OCI-M2 (cell line): ENCODE data around the gene B2M.
"Not testable (repeated sequence)": the region's sequence is repeated elsewhere in the genome, so short reads cannot be mapped to it uniquely, and the experiment has no call there.

Experiments used
- DNase-seq: peaks from one replicate; lab custom pipeline; 2025; ENCODE audit not compliant: unreplicated experiment; lab: John Stamatoyannopoulos, UW

Gene B2M

DNA sequence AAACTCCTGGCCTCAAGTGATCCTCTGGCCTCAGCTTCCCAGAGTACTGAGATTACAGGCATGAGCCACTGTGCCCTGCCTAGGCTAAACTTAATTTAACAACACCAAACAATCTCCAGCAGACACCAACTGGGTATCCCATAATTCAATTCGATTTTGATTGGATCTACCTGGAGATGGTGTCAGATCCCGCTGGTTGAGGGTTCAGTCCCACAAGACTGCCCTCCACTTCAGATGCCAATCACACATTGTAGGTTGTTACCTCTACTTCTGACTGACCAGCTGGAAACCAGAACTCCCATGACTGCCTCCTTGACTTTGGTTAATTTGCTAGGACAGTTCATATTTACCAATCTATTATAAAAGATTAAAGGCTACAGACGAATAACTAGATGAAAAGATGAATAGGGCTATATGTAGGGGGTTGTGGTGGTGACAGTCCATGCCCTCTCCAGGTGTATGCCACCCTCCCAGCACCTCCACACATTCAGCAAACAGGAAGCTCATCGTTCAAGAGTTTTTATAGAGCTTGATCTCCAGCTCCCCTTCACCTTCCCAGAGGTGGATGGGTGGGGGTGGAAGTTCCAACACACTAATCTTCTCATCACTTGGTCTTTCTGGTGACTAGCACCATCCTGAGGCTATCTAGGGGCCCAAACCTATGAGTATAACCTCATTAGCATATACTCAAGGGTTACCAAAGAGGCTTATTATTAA lies 9.3 kb downstream of the B2M start:
- DNase-seq, result no peak

DNA sequence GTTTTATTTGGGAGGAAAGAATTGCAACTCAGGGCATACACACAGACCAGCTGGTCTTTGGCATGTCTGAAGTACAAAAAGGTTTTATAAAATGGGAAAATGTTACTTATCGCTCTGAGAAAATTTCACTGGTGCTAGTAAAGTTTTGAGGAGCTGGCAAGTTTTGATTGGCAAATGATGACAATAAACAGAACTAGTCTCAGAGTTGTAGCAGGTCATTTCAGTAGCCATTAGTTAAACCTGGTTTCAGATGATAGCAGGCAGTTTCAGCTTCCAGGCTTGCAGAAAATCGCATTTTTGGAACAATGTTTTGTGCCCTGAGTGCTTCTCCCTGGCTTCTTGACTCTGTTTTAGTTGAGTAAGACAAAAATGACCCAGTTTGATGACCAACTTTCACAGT lies 10.7 kb downstream of the B2M start:
- no peak for DNase-seq

DNA sequence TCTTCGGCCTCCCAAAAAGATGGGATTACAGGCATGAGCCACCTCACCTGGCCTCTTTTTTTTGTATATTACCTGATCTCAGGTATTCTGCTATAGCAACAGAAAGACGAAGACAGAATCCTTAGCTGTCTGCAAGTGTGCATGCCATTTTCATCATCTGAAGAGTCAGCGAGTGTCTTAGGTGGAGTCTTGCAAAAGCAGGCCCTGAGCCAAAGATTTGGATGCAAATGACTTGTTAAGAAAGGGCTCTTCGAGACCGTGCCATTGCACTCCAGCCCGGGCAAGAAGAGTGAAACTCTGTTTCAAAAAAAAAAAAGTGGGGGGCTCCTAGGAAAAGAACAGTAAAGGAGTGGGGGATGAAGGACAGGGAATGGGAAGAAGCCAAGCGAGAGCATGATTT lies 14.8 kb downstream of the B2M start:
- no peak for DNase-seq

DNA sequence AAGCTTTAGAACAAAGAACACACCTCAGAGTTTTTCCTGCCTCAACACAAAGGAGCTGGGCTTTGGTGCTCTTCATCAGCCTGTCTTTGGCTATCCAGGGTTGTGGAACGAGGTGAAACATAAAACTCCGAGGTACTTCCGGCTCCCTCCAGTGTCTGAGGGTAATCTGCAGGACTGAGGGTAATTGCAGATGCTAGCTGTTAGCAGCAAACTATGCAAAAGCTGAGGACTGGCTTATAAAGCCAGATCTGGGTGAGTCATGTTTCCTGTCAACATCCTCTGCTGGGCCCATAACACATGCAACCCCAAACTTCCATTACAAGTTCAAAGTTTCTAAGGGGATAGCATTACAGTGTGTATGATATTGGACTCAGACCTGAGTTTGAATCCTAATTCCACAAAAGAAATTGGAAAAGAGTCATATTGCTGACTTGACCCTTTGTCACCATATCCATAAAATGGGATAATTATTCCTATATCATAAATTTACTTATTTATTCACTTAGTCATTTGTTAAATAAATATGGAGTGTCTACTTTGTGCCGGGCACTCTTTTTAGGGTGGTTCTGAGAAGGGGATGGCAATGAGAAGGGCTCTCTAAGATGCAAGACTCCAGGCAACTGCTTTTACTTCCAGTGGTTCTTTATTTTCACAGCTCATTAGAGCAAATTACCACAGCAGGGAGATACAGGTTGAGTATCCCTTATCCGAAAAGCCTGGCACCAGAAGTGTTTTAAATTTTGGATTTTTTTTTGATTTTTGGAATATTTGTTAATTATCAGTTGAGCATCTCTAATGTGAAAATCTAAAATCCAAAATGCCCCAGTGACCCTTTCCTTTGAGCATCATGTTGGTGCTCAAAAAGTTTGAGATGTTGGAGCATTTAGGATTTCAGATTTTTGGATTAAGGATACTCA lies 15.5 kb downstream of the B2M start:
- no peak for DNase-seq

DNA sequence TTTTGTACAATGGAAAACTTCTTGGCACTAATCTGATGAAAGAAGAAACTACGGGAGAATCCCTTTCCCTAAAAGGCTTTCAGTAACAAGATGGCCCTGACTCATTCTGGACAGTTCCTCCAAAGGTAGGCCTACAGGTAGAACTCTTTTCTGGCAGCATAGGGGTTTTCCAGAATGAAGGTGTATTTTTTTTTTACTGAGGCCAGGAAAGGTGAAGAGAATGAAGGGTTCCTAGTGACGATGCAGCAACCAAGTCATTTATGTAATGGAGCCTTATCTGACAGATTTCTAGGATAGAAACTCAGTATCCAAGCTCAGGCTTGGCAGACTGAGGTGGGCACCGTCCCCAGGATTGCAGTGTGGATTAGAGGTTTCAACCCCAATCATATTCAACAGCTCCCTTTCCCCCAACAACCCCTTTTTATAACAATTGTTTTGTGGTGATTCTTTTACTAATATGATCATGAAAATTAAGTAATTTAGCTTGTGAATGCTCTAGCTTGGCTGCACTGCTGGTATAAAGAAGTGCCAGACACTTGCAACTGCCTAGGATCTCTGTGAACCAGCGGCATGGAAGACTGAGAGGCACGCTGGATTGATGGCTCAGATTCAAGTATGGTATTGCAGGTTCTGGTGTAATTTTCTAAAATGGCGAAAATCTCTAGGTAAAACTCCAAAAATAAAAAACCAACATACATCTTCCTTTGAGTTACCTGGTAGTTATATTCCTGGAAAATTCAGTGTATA lies 16.3 kb downstream of the B2M start:
- DNase-seq, result no peak

DNA sequence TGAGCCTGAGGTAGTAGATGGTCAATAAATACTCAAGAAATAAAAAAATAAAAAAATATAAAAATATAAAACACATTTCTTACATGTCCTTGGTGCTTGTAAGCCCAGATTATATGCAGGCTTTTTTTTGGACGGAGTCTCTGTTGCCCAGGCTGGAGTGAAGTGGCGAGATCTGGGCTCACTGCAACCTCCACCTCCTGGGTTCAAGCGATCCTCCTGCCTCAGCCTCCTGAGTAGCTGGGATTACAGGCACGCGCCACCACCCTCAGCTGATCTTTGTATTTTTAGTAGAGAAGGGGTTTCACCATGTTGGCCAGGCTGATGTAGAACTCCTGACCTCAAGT lies 16.9 kb downstream of the B2M start:
- DNase-seq, result not testable (repeated sequence)

DNA sequence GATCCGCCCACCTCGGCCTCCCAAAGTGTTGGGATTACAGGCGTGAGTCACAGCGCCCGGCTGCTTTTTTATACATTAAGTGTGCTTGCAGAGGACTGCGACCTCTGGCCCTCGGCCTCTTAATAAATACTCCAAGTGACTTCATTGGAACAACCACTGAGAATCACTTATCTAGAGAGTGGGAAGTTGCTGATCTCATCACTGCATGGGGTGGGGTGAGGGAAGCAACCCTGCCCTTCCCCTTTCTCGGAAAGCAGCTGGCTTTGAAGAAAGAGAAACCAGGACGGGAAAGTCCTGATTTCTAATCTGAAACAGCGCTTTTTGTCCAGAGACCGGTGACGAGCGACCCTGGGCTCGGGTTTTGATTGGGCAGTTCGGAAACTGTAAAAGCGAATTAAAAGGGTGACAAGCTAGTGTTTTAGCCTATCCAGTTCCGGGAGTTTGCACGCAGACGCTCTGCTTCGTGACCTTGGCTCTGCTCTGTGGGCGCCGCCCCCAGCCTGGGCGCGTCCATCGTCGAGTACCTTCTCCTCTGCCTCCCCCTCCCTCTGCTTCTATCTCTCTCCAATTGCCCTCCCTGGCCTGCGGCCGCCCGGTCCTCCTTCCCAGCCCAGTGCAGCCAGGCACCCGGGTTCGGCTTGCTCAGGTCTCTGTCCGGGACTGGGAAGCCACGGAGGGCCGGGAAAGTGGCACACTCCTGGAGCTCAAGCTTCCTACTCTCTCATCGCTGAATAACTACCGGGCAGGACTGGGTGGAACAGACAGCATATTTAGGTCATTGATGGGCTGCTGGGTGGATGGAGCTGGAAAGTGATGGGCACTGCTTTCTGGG lies 17.5 kb downstream of the B2M start:
- DNase-seq, result peak; percentile 83

DNA sequence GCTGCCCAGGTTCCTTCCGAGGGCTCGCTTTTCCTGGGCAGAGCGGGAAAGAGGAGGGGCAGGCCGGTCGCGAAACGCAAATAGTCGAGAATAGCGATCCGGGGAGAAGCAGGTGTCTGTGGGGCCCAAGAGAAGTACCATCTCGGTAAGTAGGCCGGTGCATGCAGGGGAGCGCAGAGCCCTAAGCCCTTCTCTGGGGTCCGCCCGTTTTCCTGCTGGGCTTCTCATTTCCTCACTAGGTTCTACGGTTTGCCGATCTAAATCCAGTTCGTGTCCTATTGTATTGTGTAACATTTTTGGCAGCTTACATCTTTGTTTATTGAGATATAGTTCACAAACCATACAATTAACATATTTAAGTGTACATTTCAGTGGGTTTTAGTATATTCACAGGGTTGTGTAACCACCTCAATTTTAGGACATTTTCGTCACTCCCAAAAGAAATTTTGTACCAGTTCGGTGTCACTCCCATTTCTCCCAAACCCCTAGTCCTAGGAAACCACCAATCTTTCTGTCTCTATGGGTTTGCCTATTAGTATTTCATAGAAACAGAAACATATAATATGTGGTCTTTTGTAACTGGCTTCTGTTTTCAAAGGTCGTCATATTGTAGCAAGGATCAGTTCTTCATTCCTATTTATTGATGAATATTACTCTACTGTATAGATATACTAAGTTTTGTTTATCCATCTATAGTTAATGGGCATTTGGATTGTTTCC lies 18.3 kb downstream of the B2M start:
- DNase-seq, result no peak

DNA sequence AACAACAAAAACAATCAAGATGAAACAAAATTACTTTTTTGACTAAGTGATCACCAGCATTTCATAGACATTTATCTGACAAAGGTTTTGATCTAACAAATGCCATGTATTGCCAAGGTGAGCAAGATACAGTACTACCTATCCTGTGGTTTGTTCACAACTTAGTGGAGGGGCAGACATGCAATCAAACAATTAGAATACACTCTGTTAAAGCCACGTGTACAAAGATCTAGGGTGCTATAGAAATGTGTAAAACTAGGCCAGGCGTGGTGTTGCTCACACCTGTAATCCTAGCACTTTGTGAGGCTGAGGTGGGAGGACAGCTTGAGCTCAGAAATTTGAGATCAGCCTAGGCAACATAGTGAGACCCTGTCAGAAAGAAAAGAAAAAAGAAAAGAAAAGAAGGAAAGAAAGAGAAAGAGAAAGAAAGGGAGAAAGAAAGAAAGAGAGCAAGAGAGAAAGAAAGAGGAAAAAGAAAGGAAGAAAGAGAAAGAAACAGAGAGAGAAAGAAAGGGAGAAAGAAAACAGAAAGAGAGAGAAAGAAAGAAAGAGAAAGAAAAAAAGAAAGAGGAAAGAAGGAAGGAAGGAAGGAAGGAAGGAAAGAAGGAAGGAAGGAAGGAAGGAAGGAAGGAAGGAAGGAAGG lies 23.6 kb downstream of the B2M start:
- DNase-seq, result no peak

DNA sequence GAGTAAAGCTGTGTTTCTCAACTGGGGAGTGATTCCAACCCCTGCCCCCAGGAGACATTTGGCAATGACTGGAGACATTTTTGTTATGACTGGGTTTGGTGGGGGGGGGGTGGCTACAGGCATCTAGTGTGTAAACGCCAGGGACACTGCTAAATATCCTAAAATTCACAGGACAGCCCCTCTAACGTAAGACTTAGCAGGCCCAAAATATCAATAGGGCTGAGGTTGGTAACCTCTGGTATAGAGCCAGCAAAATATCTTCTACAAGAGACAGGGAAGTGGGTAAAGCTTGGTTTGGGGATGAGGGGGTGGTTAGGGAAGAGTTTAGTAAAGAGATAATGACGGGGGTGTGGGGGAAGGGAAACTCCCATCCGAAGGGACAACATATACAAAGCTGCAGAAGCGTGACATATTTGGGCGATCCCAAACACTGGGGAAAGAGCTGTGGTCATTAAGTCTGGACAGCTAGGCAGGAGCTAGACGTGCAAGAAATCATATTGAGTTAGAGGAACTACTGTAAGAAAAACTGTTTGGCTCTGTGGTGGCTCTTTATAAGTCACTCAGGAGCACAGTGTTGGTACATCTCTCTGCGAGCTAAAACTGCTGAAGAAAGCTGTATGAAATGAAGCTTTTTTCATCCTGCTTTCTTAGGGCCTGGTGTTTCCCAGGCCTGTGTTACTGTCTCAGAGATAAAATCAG lies 24.3 kb downstream of the B2M start:
- peak; percentile 85 for DNase-seq

DNA sequence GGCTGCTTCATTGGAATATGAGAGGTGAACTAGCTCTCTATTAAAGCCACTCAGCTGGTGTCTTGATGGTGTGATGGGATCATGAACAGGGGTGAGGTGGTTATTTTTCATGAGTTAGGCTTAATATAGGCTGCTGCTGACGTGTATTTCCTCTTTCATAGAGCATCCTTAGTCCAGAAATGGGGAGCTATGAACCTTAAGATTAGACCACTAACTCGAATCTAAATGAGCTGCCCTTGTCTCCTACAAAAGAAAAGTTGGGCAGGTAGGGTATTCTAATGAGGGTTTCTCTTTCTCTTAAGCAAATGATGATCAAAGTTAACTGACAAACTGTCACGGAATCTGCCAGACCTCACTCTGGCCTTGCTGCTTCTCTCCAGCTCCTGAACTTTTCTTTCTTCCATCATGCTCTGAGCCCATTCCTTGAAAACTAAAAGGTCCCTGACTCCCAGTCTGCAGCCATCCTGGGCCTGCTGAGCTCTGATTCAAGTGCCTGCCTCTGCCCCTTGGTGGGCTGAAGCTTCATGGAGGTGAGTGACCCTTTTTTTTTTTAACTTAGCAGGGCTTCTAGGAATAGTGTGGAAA lies 25.0 kb downstream of the B2M start, which contains the start of gene TRIM69:
Gene TRIM69 (plus strand): TSS at position 348 of the 585 bp plus-strand sequence. CDS start 177 bp downstream, at position 525.
- no peak for DNase-seq

DNA sequence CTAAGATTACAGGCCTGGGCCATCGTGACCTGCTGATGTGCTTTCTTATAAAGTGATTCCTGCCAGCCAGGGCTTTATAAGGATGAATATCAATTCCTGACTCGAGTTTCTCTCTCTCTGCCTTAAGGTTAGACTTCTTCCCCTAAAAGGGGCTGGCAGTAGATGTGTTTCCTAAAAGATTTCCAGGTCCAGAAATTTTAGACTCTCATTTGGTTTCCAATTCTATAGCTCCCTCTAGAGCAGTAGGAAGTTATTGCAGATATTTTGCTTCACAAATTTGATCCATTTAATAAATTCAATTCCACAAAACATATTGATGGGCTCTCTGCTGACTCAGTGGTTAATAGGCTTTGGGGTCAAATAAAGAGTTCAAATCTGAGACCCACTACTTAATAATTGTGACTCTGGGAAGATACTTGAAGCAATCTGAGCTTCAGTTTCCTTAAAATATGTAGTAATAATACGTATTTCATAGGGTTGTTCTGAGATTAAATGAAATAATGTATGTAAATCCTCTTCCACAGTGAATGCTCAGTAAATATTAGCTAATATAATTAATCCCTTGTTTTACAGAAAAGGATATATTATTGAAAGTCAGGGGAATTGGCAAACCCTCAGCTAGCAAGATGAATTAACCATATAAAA lies 27.1 kb downstream of the B2M start:
- no peak for DNase-seq

DNA sequence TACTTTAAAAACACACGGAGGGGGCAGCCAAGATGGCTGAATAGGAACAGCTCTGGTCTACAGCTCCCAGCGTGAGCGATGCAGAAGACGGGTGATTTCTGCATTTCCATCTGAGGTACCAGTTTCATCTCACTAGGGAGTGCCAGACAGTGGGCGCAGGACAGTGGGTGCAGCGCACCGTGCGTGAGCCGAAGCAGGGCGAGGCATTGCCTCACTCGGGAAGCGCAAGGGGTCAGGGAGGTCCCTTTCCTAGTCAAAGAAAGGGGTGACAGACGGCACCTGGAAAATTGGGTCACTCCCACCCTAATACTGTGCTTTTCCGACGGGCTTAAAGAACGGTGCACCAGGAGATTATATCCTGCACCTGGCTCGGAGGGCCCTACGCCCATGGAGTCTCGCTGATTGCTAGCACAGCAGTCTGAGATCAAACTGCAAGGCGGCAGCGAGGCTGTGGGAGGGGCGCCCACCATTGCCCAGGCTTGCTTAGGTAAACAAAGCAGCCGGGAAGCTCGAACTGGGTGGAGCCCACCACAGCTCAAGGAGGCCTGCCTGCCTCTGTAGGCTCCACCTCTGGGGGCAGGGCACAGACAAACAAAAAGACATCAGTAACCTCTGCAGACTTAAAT lies 28.0 kb downstream of the B2M start:
- not testable (repeated sequence) for DNase-seq

DNA sequence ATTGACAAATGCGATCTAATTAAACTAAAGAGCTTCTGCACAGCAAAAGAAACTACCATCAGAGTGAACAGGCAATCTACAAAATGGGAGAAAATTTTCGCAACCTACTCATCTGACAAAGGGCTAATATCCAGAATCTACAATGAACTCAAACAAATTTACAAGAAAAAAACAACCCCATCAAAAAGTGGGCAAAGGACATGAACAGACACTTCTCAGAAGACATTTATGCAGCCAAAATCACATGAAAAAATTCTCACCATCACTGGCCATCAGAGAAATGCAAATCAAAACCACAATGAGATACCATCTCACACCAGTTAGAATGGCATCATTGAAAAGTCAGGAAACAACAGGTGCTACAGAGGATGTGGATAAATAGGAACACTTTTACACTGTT lies 32.1 kb downstream of the B2M start:
- not testable (repeated sequence) for DNase-seq

DNA sequence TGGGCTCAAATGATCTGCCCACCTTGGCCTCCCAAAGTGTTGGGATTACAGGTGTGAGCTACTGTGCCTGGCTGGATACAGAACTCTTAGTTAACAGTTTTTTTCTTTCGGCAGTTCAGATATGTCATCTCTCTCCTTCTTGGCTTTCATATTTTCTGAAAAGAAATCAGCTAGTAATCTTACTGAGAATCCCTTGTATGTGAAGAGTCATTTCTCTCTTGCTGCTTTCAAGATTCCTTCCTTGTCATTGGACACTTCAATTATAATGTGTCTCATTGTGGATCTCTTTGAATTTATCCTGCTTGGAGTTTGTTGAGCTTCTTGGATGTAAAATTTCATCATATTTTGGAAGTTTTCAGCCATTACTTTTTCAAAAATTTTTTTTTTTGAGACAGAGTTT lies 42.0 kb downstream of the B2M start:
- DNase-seq, result no peak

DNA sequence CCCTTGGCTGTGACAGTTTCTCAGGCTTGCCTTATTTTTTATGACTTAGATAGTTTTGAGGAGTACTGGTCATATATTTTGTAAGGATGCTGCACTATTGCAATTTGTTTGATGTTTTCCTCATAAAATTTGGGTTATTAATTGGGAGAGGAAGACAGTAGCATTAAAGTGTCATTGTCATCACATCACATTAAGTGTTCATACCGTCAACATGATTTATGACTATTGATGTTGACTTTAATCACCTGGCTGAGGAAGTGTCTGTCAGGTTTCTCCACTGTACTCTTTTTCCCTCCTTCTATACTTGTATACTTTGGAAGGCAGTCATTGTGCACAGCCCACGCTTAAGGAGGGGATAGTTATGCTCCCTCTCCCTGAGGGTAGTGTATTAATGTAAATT lies 51.9 kb downstream of the B2M start:
- DNase-seq, result no peak

DNA sequence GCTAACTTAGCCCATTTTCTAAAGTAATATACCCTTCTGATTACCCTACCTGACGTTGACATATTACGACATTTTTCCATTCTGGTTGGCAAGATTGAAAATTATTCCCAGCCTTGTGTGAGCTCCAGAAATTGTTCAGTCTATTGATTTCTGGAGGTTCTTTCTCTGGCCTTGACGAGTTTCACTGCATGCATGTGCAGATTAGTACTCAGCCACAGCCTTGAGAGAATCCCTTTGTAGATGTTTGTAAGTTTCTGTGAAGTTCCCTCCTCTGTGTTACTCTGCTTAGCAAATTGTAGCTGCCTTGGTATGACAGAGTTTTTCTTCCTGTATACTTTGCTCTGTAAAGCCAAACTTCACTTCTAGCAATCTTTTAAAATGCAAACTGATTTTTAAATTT lies 52.5 kb downstream of the B2M start:
- no peak for DNase-seq

DNA sequence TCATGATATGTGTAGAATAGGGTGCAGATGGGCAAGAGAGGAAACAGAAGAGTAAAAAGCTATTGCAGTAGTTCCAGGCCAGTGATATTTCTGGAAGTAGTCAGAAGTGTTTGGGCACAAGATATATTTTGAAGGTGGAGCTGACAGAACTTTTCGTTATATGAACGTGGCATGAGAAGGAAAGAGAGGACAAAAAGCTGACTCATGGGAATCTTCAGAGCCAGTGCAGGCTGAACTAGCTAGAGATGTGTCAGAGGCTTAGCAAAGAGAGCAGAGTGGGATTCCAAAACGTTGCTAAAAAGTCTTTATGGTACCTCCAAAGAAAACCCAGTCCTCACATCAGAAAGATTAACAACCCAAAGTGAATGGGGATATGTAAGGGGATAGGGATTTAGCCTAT lies 53.7 kb downstream of the B2M start:
- DNase-seq, result no peak
